ENCODE measurements around the gene BABAM2. TPM values are rescaled to one million over a fixed set of nuclear protein-coding genes. Genes with fewer than 3 reads are reported as not detected.
"Not testable (repeated sequence)": the region's sequence is repeated elsewhere in the genome, so short reads cannot be mapped to it uniquely, and the experiment has no call there.

BABAM2 gene
- total and polyA plus RNA-seq, 2 experiments from 2014 or later = 28.8 to 43.6 TPM

DNA sequence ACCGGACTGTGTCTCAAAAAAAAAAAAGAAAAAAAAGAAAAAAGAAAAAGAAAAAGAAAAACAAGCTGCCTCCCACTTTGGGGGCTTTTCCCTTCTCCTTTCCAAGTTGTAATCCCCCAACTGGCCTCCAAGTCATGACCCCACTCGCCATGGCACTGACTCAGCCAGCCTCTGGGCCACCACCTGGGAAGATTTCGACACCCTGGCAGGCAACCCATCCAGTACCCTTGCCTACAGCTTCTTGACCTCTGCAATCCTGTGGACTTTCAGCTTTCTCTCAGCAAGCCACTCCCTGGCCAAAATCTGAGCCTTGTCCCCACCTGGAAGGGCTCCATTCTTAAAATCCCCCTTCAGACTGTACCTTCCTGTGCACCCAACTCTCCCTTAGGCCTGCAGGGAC, 479.8 kb downstream of the BABAM2 start:
- Histone ChIP-seq H3K36me3 (replicated peaks; ENCODE audit: insufficient read depth, low read depth) (no peaks in the 10 kb centered on the region), H3K4me2 (no peak overlapping the region), H3K27ac (no peak overlapping the region), H3K79me2 (no peaks in the 10 kb centered on the region), H3K9me2 (replicated peaks; ENCODE audit: insufficient read depth) (no peaks in the 10 kb centered on the region), H4K20me1 (ENCODE audit: insufficient read depth, poor library complexity, severe bottlenecking) (no peaks in the 10 kb centered on the region), H2AFZ (no peak overlapping the region), H3K27me3 (no peaks in the 10 kb centered on the region), H3K4me1 (ENCODE audit: insufficient read depth) (peaks cover 24% of the 10 kb centered on the region), H3K4me3 (no peak overlapping the region), H3K9me3 (ENCODE audit: low read depth) (no peaks in the 10 kb centered on the region)
- TF ChIP-seq, protein P1, sequence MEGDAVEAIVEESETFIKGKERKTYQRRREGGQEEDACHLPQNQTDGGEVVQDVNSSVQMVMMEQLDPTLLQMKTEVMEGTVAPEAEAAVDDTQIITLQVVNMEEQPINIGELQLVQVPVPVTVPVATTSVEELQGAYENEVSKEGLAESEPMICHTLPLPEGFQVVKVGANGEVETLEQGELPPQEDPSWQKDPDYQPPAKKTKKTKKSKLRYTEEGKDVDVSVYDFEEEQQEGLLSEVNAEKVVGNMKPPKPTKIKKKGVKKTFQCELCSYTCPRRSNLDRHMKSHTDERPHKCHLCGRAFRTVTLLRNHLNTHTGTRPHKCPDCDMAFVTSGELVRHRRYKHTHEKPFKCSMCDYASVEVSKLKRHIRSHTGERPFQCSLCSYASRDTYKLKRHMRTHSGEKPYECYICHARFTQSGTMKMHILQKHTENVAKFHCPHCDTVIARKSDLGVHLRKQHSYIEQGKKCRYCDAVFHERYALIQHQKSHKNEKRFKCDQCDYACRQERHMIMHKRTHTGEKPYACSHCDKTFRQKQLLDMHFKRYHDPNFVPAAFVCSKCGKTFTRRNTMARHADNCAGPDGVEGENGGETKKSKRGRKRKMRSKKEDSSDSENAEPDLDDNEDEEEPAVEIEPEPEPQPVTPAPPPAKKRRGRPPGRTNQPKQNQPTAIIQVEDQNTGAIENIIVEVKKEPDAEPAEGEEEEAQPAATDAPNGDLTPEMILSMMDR (IDR thresholded peaks at IDR 0.05; ENCODE audit: poor library complexity) = no peak
- TF ChIP-seq EZH2phosphoT487 (IDR thresholded peaks at IDR 0.05; ENCODE audit: low read depth, severe bottlenecking, unreplicated experiment) = no peak
- no peak for TF ChIP-seq EZH2 (IDR thresholded peaks at IDR 0.05; ENCODE audit: borderline replicate concordance)
- DNase-seq (ENCODE audit: low spot score) = no peak
- WGBS (ENCODE audit: low lambda C conversion rate, missing lambda C conversion rate) = 90% methylated on average over 3 of the region's 3 CpGs

DNA sequence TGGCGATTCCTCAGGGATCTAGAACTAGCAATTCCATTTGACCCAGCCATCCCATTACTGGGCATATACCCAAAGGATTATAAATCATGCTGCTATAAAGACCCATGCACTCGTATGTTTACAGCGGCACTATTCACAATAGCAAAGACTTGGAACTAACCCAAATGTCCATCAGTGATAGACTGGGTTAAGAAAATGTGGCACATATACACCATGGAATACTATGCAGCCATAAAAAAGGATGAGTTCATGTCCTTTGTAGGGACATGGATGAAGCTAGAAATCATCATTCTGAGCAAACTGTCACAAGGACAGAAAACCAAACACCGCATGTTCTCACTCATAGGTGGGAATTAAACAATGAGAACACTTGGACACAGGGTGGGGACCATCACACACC, 481.2 kb downstream of the BABAM2 start:
- not testable (repeated sequence) for H3K4me2 ChIP-seq; H3K4me3 ChIP-seq; H3K9me3 ChIP-seq (ENCODE audit: low read depth); H4K20me1 ChIP-seq (ENCODE audit: insufficient read depth, poor library complexity, severe bottlenecking); H3K9me2 ChIP-seq (replicated peaks; ENCODE audit: insufficient read depth); H3K27ac ChIP-seq; H3K36me3 ChIP-seq (replicated peaks; ENCODE audit: insufficient read depth, low read depth); H2AFZ ChIP-seq; H3K27me3 ChIP-seq; H3K79me2 ChIP-seq; DNase-seq (ENCODE audit: low spot score)
- 92% methylated on average over 4 of the region's 4 CpGs for WGBS (ENCODE audit: low lambda C conversion rate, missing lambda C conversion rate)
- H3K4me1 ChIP-seq (ENCODE audit: insufficient read depth) = peaks cover 10% of the 10 kb centered on the region

DNA sequence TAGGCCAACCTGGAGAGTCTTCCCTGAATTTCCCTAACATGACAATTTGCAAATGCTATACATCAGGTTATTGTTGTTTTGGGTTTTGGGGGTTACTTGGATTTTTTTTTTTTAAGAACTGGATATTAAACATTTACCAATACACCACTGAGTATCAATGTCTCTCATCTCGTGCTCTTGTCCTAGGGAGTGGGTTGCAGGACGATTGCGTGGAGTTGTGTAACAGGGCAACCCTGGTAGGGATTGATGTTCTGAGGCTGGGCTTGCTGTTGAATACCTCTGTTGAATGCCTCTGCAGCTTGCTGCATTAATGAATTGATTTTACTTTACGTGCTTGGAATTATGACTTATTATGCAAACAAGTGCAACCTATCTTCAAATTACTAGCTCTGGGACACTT, 483.3 kb downstream of the BABAM2 start:
- no peaks in the 10 kb centered on the region for H3K9me3 ChIP-seq (ENCODE audit: low read depth)
- no peak overlapping the region for H2AFZ ChIP-seq
- no peaks in the 10 kb centered on the region for H3K27me3 ChIP-seq
- H3K36me3 ChIP-seq (replicated peaks; ENCODE audit: insufficient read depth, low read depth) = no peaks in the 10 kb centered on the region
- H3K79me2 ChIP-seq = no peaks in the 10 kb centered on the region
- H3K4me3 ChIP-seq = no peak overlapping the region
- H3K4me2 ChIP-seq = no peak overlapping the region
- TF ChIP-seq, protein P1 (IDR thresholded peaks at IDR 0.05; ENCODE audit: poor library complexity) = no peak
- WGBS (ENCODE audit: low lambda C conversion rate, missing lambda C conversion rate) = 95% methylated on average over 4 of the region's 4 CpGs
- H3K9me2 ChIP-seq (replicated peaks; ENCODE audit: insufficient read depth) = no peaks in the 10 kb centered on the region
- H4K20me1 ChIP-seq (ENCODE audit: insufficient read depth, poor library complexity, severe bottlenecking) = no peaks in the 10 kb centered on the region
- H3K27ac ChIP-seq = no peak overlapping the region
- no peak for DNase-seq (ENCODE audit: low spot score)
- H3K4me1 ChIP-seq (ENCODE audit: insufficient read depth) = peaks cover 11% of the 10 kb centered on the region

DNA sequence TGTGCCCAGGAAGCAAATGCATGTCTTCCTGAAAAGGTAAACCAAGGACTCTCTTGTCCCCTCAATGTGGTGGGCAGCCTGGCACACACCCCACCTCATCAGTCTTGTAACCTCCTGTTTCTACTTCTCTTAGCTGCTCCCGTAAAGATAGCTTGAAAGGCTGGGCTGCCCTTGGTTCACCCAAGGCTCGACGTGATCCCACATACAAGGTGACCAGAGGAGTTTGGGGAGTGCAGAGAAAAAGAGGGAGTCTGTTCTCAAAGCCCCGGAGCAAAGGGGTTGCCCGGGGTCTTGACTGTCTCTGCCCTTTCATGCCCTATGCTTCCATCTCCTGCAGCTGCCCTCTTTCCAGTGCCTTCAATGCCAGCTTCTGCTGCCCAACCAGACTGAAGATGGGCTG, 483.8 kb downstream of the BABAM2 start:
- Histone ChIP-seq H3K9me2 (replicated peaks; ENCODE audit: insufficient read depth) (no peaks in the 10 kb centered on the region), H3K9me3 (ENCODE audit: low read depth) (no peaks in the 10 kb centered on the region), H4K20me1 (ENCODE audit: insufficient read depth, poor library complexity, severe bottlenecking) (no peaks in the 10 kb centered on the region), H3K4me1 (ENCODE audit: insufficient read depth) (peaks cover 11% of the 10 kb centered on the region), H3K27ac (no peak overlapping the region), H2AFZ (no peak overlapping the region), H3K4me3 (no peak overlapping the region), H3K79me2 (no peaks in the 10 kb centered on the region), H3K36me3 (replicated peaks; ENCODE audit: insufficient read depth, low read depth) (no peaks in the 10 kb centered on the region), H3K27me3 (no peaks in the 10 kb centered on the region), H3K4me2 (no peak overlapping the region)
- no peak for DNase-seq (ENCODE audit: low spot score)
- WGBS (ENCODE audit: low lambda C conversion rate, missing lambda C conversion rate) = 80% methylated on average over 5 of the region's 5 CpGs
- TF ChIP-seq EZH2 (IDR thresholded peaks at IDR 0.05; ENCODE audit: borderline replicate concordance) = no peak
- TF ChIP-seq, protein P1 (IDR thresholded peaks at IDR 0.05; ENCODE audit: poor library complexity) = no peak
- TF ChIP-seq EZH2phosphoT487 (IDR thresholded peaks at IDR 0.05; ENCODE audit: low read depth, severe bottlenecking, unreplicated experiment) = no peak

All from hepatocyte (in vitro differentiated cells).